GM12891 (cell line): ENCODE data around the gene THADA.

Experiments
- POLR2A ChIP-seq: IDR thresholded peaks from 2 replicates; pipeline ENCODE4 v1.6.1; 2011; ENCODE audit warnings: low read depth, low read length, control low read depth
- POLR2AphosphoS5 ChIP-seq: IDR thresholded peaks from 2 replicates; pipeline ENCODE4 v1.6.1; 2011; ENCODE audit warnings: low read depth, low read length, control low read depth
- SPI1 ChIP-seq: IDR thresholded peaks from 2 replicates; pipeline ENCODE4 v1.6.1; 2011; ENCODE audit warnings: low read depth, low read length, control low read depth

DNA sequence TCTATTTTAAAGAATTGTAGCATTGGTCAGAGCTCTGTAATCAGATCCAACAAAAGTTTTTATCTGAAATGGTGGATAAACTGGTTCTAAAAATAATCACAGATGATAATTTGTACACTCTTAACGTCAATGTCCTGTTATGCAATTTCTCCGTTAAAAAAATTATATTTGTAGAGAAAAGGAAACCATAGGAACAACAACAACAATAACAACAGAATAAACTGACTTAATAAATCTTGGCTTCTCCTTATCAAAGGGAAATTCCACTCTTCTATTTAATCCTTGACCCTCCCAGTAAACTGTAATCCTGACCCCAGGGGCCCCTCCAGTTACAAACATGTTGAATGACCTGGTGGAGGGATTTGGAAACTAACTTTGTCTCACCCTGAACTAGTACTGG, 290.8 kb downstream of the THADA start:
- TF ChIP-seq POLR2A (no peak), SPI1 (no peak), POLR2AphosphoS5 (no peak)
